Hepatocyte (in vitro differentiated cells): Measurements from ENCODE around the gene CDH4. TPM values are rescaled to one million over a fixed set of nuclear protein-coding genes. Genes with fewer than 3 reads are reported as not detected.

Experiments used
- DNase-seq: peaks from one replicate; pipeline ENCODE4 v3.0.0-alpha.2; 2016; ENCODE audit warnings: low spot score
- H2AFZ ChIP-seq: fragments of 200-600 bp; sonication (generic); 2 replicates; pipeline ENCODE4 v1.6.0; 2016; ENCODE audit warnings: antibody characterized with exemption, mild to moderate bottlenecking
- H3K27ac ChIP-seq: fragments of 200-600 bp; sonication (generic); 2 replicates; pipeline ENCODE4 v1.5.1; 2016; ENCODE audit warnings: mild to moderate bottlenecking
- H3K27me3 ChIP-seq: fragments of 200-600 bp; sonication (generic); 2 replicates; pipeline ENCODE4 v1.6.1; 2016
- H3K36me3 ChIP-seq: fragments of 200-600 bp; sonication (generic); replicated peaks from 2 replicates; pipeline ENCODE4 v1.5.1; 2016; ENCODE audit warnings: low read depth; ENCODE audit not compliant: insufficient read depth
- H3K4me1 ChIP-seq: fragments of 200-600 bp; sonication (generic); 2 replicates; pipeline ENCODE4 v1.5.1; 2016; ENCODE audit warnings: mild to moderate bottlenecking, moderate library complexity; ENCODE audit not compliant: insufficient read depth
- H3K4me2 ChIP-seq: fragments of 200-600 bp; sonication (generic); 2 replicates; pipeline ENCODE4 v1.6.0; 2016
- H3K4me3 ChIP-seq: fragments of 200-600 bp; sonication (generic); 2 replicates; pipeline ENCODE4 v1.5.1; 2016; ENCODE audit warnings: mild to moderate bottlenecking
- H3K79me2 ChIP-seq: fragments of 200-600 bp; sonication (generic); 2 replicates; pipeline ENCODE4 v1.6.0; 2017; ENCODE audit warnings: mild to moderate bottlenecking
- H3K9me2 ChIP-seq: fragments of 200-600 bp; sonication (generic); replicated peaks from 2 replicates; pipeline ENCODE4 v1.6.0; 2017; ENCODE audit warnings: mild to moderate bottlenecking; ENCODE audit not compliant: insufficient read depth
- H3K9me3 ChIP-seq: fragments of 200-600 bp; sonication (generic); 2 replicates; pipeline ENCODE4 v1.5.1; 2016; ENCODE audit warnings: low read depth, mild to moderate bottlenecking
- H4K20me1 ChIP-seq: fragments of 200-600 bp; sonication (generic); 2 replicates; pipeline ENCODE4 v1.6.0; 2016; ENCODE audit warnings: mild to moderate bottlenecking; ENCODE audit not compliant: insufficient read depth, poor library complexity, severe bottlenecking
- EZH2 ChIP-seq: fragments of 200-600 bp; sonication (generic); IDR thresholded peaks from 2 replicates; pipeline ENCODE4 v1.6.1; 2016; ENCODE audit warnings: antibody characterized with exemption, mild to moderate bottlenecking, borderline replicate concordance
- EZH2phosphoT487 ChIP-seq: fragments of 200-600 bp; sonication (generic); IDR thresholded peaks from one replicate; pipeline ENCODE4 v1.6.1; 2018; ENCODE audit warnings: antibody characterized with exemption, mild to moderate bottlenecking, low read depth, moderate library complexity; ENCODE audit not compliant: unreplicated experiment, severe bottlenecking
- WGBS: methylation state at CpG from one replicate; pipeline ENCODE4 v1.1.6; 2016; ENCODE audit warnings: low lambda C conversion rate; ENCODE audit errors: missing lambda C conversion rate; 5-methylcytosine and 5-hydroxymethylcytosine counted together
- polyA plus RNA-seq: library from polyadenylated mRNA; unstranded; fragments of >200 nt; fragmentation: Nextera tagmentation; extraction: Ambion mirVana; gene quantifications from 2 replicates; pipeline ENCODE4 v1.2.1, GENCODE V29; 2016
- total RNA-seq: library from RNA; depleted of rRNA; stranded (reverse); fragments of >200 nt; gene quantifications from 2 replicates; pipeline ENCODE4 v1.2.3, GENCODE V29; 2014
- TF ChIP-seq, protein P1 (sequence below): fragments of 200-600 bp; sonication (generic); IDR thresholded peaks from 2 replicates; pipeline ENCODE4 v1.5.1; 2016; ENCODE audit warnings: antibody characterized with exemption, mild to moderate bottlenecking; ENCODE audit not compliant: poor library complexity

The CDH4 gene
- total and polyA plus RNA-seq, 2 experiments from 2014 or later = 0.53 to 0.73 TPM

DNA sequence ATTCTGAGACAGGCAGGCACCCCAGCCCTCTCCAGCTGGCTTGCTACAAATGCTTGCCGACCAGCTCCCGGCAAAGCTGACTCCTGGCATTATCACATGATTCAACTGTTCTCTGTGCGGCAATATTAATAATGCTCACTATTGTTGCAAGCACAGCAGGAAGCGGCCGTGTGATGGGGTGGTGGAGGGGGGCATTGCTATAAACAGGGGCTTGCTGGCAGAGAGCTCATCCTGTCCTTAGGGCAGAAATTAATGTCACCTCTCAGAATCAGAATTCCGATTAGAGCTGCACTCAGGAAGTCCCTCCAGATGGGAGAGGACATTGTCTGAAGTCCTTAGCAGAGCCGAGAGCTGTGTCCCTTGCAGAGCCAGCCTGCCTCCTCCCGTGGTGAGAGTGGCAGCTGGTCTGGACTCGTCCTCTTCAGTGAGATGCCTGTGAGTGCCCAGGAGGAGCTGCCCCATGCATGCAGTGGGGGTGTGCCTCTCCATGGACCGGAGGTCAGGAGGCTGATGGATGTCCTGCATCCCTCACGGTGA is 162.5 kb downstream of the CDH4 start:
- 85% methylated on average over 11 of the region's 11 CpGs for whole genome bisulfite sequencing
- H2AFZ ChIP-seq = no peak overlapping the region
- no peak overlapping the region for H3K27ac ChIP-seq
- TF ChIP-seq, protein P1, sequence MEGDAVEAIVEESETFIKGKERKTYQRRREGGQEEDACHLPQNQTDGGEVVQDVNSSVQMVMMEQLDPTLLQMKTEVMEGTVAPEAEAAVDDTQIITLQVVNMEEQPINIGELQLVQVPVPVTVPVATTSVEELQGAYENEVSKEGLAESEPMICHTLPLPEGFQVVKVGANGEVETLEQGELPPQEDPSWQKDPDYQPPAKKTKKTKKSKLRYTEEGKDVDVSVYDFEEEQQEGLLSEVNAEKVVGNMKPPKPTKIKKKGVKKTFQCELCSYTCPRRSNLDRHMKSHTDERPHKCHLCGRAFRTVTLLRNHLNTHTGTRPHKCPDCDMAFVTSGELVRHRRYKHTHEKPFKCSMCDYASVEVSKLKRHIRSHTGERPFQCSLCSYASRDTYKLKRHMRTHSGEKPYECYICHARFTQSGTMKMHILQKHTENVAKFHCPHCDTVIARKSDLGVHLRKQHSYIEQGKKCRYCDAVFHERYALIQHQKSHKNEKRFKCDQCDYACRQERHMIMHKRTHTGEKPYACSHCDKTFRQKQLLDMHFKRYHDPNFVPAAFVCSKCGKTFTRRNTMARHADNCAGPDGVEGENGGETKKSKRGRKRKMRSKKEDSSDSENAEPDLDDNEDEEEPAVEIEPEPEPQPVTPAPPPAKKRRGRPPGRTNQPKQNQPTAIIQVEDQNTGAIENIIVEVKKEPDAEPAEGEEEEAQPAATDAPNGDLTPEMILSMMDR = no peak
- no peaks in the 10 kb centered on the region for H3K4me1 ChIP-seq
- no peak for DNase-seq
- H4K20me1 ChIP-seq = no peaks in the 10 kb centered on the region
- no peaks in the 10 kb centered on the region for H3K9me2 ChIP-seq
- no peak overlapping the region for H3K4me2 ChIP-seq
- no peaks in the 10 kb centered on the region for H3K79me2 ChIP-seq
- no peaks in the 10 kb centered on the region for H3K36me3 ChIP-seq
- H3K9me3 ChIP-seq = no peaks in the 10 kb centered on the region
- H3K27me3 ChIP-seq = no peaks in the 10 kb centered on the region
- no peak overlapping the region for H3K4me3 ChIP-seq

DNA sequence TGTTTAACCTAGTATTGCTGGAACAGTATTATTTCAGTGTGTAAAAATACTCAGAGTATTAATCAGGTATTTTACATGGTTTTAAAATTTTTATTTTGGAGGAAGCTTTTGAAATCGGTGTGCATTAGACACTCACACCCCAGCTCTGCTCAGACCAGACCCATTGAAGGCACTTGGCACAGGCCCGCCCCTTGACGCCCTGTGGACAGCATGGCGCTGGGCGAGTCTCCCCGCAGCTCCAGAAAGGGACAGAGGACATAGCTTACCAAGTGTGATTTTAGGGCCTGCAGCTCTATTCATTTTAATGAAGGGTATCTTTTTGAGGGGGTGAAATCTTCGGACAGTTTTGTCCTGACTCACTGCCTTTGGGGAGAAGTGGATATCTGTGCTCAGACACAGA is 164.5 kb downstream of the CDH4 start:
- H3K79me2 ChIP-seq = no peaks in the 10 kb centered on the region
- H3K36me3 ChIP-seq = no peaks in the 10 kb centered on the region
- no peaks in the 10 kb centered on the region for H4K20me1 ChIP-seq
- no peak overlapping the region for H3K4me3 ChIP-seq
- no peak overlapping the region for H2AFZ ChIP-seq
- no peaks in the 10 kb centered on the region for H3K9me3 ChIP-seq
- TF ChIP-seq EZH2phosphoT487 = no peak
- no peaks in the 10 kb centered on the region for H3K27me3 ChIP-seq
- H3K27ac ChIP-seq = no peak overlapping the region
- no peak overlapping the region for H3K4me2 ChIP-seq
- no peaks in the 10 kb centered on the region for H3K9me2 ChIP-seq
- WGBS = 92% methylated on average over 7 of the region's 7 CpGs
- no peaks in the 10 kb centered on the region for H3K4me1 ChIP-seq
- DNase-seq = no peak

DNA sequence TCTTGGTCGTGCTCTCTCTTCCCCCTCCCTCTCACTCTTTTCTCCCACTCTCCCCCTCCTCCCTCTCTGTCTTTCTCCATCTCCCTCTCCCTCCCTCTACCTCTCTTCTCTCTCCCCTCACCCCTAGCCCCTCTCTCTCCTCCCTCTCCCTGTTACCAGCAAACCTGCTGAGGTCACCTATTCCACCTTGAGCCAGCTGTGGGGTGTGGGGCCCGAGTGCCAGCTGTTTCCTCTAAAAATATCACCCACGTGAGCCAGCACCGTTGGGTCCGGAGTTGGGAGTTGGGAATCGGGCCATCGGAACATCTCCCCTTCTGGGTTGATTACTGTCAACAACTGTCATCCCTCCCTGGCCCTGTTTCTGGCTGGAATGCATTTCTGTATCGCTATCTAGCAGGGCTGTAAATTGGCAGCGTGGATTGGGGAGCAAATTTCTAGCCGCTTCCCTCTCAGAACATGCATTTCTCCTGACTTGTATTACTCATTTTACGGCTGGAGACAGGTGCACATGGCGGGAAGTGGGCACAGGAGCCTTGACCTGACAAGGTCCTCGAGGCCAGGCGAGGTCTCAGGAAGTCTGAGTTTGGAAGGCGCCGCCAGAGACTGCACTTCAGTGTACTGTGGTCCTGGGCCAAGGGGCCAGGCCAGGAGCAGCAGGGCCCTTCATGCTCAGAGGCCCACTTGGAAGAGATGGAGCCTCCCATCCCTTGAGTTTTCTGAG is 165.3 kb downstream of the CDH4 start:
- no peaks in the 10 kb centered on the region for H3K9me3 ChIP-seq
- H3K4me3 ChIP-seq = no peak overlapping the region
- H3K4me1 ChIP-seq = no peaks in the 10 kb centered on the region
- H3K27ac ChIP-seq = no peak overlapping the region
- DNase-seq = no peak
- H3K79me2 ChIP-seq = no peaks in the 10 kb centered on the region
- no peak overlapping the region for H2AFZ ChIP-seq
- no peak for TF ChIP-seq EZH2phosphoT487
- H3K9me2 ChIP-seq = no peaks in the 10 kb centered on the region
- no peaks in the 10 kb centered on the region for H4K20me1 ChIP-seq
- 88% methylated on average over 15 of the region's 16 CpGs for WGBS
- no peaks in the 10 kb centered on the region for H3K36me3 ChIP-seq
- H3K27me3 ChIP-seq = no peaks in the 10 kb centered on the region
- H3K4me2 ChIP-seq = no peak overlapping the region

DNA sequence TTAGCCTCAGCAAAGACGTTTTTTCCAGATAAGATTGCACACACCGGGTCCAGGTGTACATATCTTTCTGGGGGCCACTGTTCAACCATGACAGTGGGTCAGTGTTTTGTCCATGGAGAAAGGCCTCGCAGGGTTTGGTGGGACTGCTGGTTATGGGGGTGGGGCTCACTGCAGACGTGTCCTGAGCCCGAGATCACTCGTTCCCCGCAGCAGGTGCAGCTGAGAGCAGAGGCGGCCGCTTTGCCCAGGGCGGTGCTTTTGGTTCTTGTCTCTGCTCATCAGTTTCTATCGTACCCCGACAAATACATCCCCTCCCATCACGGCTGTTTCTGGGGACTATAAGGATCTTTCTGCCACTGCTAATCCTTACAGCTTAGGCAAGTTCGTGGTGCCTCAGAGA is 166.9 kb downstream of the CDH4 start:
- H4K20me1 ChIP-seq = no peaks in the 10 kb centered on the region
- H3K27ac ChIP-seq = no peak overlapping the region
- H3K9me3 ChIP-seq = no peaks in the 10 kb centered on the region
- no peaks in the 10 kb centered on the region for H3K36me3 ChIP-seq
- H2AFZ ChIP-seq = no peak overlapping the region
- 82% methylated on average over 14 of the region's 14 CpGs for WGBS
- H3K4me2 ChIP-seq = no peak overlapping the region
- H3K27me3 ChIP-seq = no peaks in the 10 kb centered on the region
- H3K9me2 ChIP-seq = no peaks in the 10 kb centered on the region
- H3K79me2 ChIP-seq = no peaks in the 10 kb centered on the region
- TF ChIP-seq, protein P1 = no peak
- TF ChIP-seq EZH2phosphoT487 (no peak), EZH2 (no peak)
- no peak overlapping the region for H3K4me3 ChIP-seq
- no peaks in the 10 kb centered on the region for H3K4me1 ChIP-seq
- DNase-seq = no peak
